ENCODE measurements around the gene ADAMTS17.

- no peak for TF ChIP-seq EGR1 (IDR thresholded peaks at IDR 0.05)
- TF ChIP-seq USF1 (IDR thresholded peaks at IDR 0.05): no peak
- TF ChIP-seq EP300 (IDR thresholded peaks at IDR 0.05; ENCODE audit: borderline replicate concordance): no peak
- no peak for TF ChIP-seq TAF1 (IDR thresholded peaks at IDR 0.05; ENCODE audit: low read depth)
- TF ChIP-seq TCF12 (IDR thresholded peaks at IDR 0.05; ENCODE audit: low read depth): no peak
- no peak for TF ChIP-seq FOXM1 (IDR thresholded peaks at IDR 0.05; ENCODE audit: borderline replicate concordance, low read depth)
- no peak for TF ChIP-seq YY1 (IDR thresholded peaks at IDR 0.05; ENCODE audit: low read depth)
- no peak for TF ChIP-seq REST (IDR thresholded peaks at IDR 0.05; ENCODE audit: low read depth)
- no peak for TF ChIP-seq MAX (IDR thresholded peaks at IDR 0.05)
- no peak for TF ChIP-seq CEBPB (IDR thresholded peaks at IDR 0.05)
- TF ChIP-seq TEAD4 (IDR thresholded peaks at IDR 0.05): no peak
These were observed 6.9 kb downstream of the ADAMTS17 start for GRCh38 chr15:100334905-100335304.

Measured in Ishikawa (cell line).